Stimulated activated CD8-positive, alpha-beta memory T cell treated with anti-CD3 and anti-CD28 coated beads, Interleukin-12 subunit alpha, Interleukin-12 subunit beta, amount 100 ng/mL, for 4 hours (primary cell): ENCODE data around the gene CASK.

ENCODE experiments used
- DNase-seq: peaks from one replicate; pipeline ENCODE4 v3.0.0-alpha.2; 2020; ENCODE audit warnings: low read depth

CASK gene

DNA sequence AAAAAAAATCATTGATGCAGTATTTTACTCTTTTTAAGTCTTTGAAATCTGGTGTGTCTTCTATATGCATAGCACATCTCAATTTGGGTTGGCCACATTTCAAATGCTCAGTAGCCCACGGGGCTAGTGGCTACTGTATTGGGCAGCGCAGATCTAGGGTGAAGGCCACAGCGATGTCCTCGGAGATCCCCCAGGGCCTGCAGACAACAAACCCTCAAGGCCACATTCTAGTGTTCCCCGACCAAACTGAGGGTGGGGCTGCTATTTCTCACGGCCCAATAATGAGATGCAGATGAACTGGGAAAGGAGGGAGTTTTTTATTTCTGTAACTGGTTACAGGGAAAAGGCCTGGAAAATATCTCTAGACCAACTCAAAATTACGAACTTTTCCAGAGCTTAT lies 452.6 kb downstream of the CASK start:
- DNase-seq: no peak

DNA sequence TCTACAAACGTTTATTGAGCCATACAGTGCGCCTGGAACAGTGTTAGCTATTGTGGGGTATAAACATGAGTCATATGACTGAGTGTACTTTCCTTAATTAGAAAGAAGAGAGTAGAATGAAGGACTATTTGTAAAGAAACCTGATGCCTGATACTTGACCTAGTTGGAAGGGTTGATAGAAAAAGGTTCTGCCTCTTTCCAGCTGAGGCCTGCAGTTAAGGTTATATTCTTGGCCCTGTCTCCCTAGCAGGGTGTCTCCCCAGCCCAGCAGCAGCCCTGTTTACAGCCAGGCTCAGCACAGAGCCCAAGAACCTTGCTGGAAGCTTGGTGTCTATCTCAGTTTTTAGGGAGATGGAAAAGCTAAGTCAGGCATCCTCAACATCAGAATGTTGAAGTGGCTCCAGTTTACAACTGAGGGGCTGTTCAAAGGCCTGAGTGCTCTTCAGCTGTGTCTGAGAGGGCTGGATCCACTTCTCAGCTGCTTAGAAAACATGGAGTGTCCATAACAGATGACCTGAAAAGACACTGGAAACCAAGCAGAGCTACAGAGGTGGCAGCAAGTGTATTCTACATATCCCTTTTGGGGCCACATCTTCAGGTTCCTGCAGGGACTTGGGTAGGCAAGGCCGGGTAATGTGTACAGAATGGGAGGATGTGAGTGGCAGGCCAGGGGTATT lies 454.6 kb downstream of the CASK start:
- no peak for DNase-seq
